SK-N-SH treated with all-trans-retinoic acid at 6 μM for 48 hours (cell line): Measurements from ENCODE around the gene RNF40.

Experiments used
- ARNTL ChIP-seq: fragments of 450-650 bp; formaldehyde crosslinking; IDR thresholded peaks from 2 replicates; pipeline ENCODE4 v1.5.0; 2020; ENCODE audit warnings: low read depth, mild to moderate bottlenecking, moderate library complexity, borderline replicate concordance
- CREB5 ChIP-seq: fragments of 250-450 bp; sonication (Bioruptor Pico); IDR thresholded peaks from 2 replicates; pipeline ENCODE4 v1.5.1; 2020; ENCODE audit warnings: low read depth, mild to moderate bottlenecking, moderate library complexity
- CSDC2 ChIP-seq: fragments of 250-450 bp; sonication (Bioruptor Pico); IDR thresholded peaks from 2 replicates; pipeline ENCODE4 v1.5.0; 2020; ENCODE audit warnings: mild to moderate bottlenecking, moderate library complexity
- ESRRG ChIP-seq: fragments of 250-450 bp; sonication (Bioruptor Pico); IDR thresholded peaks from 2 replicates; pipeline ENCODE4 v1.6.1; 2021; ENCODE audit warnings: mild to moderate bottlenecking
- PATZ1 ChIP-seq: fragments of 250-450 bp; sonication (Bioruptor Pico); IDR thresholded peaks from 2 replicates; pipeline ENCODE4 v1.8.0; 2020; ENCODE audit warnings: mild to moderate bottlenecking, moderate library complexity, borderline replicate concordance
- SNAI2 ChIP-seq: fragments of 250-450 bp; sonication (Bioruptor Pico); IDR thresholded peaks from 2 replicates; pipeline ENCODE4 v1.5.0; 2020; ENCODE audit warnings: mild to moderate bottlenecking, moderate library complexity
- ZNF70 ChIP-seq: fragments of 450-650 bp; formaldehyde crosslinking; IDR thresholded peaks from 2 replicates; pipeline ENCODE4 v1.5.0; 2020; ENCODE audit warnings: mild to moderate bottlenecking, moderate library complexity

- TF ChIP-seq ESRRG: no peak
- no peak for TF ChIP-seq CREB5 (CRISPR knock-in tag)
- TF ChIP-seq ZNF70 (CRISPR knock-in tag): no peak
- TF ChIP-seq PATZ1 (CRISPR knock-in tag): no peak
- no peak for TF ChIP-seq ARNTL (CRISPR knock-in tag)
- TF ChIP-seq CSDC2 (CRISPR knock-in tag): no peak
- TF ChIP-seq SNAI2 (CRISPR knock-in tag): no peak
Measured at GRCh38 chr16:30766933-30767284, 4.8 kb downstream of the RNF40 start.
